ENCODE measurements around the gene SLC25A43.

GRCh38 chrX:119411959-119412358, 12.8 kb downstream of the SLC25A43 start:
- TF ChIP-seq CTCF (IDR thresholded peaks at IDR 0.05) (no peak), POLR2A (IDR thresholded peaks at IDR 0.05) (no peak)

Data from uterus (tissue), 2 donors.